NT2/D1 (cell line): Measurements from ENCODE around the gene THBD.

Source experiments
- SUZ12 ChIP-seq: IDR thresholded peaks from 2 replicates; pipeline ENCODE4 v1.6.1; 2011; ENCODE audit not compliant: insufficient read length, insufficient read depth; ENCODE audit errors: extremely low read depth
- ZNF274 ChIP-seq: IDR thresholded peaks from 2 replicates; pipeline ENCODE4 v1.6.1; 2011; ENCODE audit warnings: mild to moderate bottlenecking, low read depth, low read length

DNA sequence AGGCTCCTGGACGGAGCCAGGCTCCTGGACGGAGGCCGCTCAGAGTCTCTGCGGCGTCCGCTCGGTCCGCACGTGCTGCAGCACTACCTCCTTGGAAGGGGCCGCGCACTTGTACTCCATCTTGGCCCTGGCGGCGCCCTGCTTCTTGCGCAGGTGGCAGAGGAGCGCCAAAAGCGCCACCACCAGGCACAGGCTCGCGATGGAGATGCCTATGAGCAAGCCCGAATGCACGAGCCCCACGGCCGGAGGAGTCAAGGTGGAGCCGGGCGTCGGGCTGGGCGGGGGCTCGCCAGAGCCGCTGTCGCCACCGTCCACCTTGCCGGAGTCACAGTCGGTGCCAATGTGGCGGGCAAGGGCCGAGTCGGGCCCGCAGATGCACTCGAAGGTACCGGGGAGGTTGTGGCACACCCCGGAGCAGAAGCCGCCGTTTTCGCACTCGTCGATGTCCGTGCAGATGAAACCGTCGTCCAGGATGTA is 1.7 kb downstream of the THBD start:
- TF ChIP-seq ZNF274, result no peak
- TF ChIP-seq SUZ12, result no peak
